ENCODE measurements around the gene CBLC. TPM values are rescaled to one million over a fixed set of nuclear protein-coding genes. Genes with fewer than 3 reads are reported as not detected.

CBLC gene
- total RNA-seq, 1 donor = not detected

DNA sequence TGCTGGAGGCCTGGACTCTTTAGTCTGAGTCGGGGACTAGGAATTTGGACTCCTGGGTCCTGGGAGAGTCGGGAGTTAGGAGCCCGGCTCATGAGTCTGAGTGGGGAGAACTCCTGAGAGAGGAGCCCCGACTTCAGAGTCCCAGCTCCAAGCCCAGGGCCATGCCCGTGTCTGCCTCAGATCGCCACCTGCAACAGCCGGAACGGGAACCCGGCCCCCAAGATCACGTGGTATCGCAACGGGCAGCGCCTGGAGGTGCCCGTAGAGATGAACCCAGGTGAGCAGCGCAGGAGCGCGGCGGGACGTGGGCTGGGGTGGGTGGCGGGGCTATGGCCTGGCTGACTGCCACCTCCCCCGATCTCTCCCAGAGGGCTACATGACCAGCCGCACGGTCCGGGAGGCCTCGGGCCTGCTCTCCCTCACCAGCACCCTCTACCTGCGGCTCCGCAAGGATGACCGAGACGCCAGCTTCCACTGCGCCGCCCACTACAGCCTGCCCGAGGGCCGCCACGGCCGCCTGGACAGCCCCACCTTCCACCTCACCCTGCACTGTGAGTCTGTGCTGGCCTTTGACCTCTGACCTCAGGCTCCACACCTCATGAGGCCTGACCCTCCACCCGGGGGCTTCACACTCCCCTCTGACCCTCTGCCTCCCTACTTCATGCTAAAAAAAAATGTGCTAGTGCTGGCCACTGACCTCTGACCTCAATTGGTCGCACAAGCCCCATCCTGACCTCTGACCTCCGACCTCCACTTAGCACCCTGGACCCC lies 35.6 kb downstream of the CBLC start:
- H3K4me3 ChIP-seq (ENCODE audit: low read depth, low read length) = no peak overlapping the region
- TF ChIP-seq, protein P1, sequence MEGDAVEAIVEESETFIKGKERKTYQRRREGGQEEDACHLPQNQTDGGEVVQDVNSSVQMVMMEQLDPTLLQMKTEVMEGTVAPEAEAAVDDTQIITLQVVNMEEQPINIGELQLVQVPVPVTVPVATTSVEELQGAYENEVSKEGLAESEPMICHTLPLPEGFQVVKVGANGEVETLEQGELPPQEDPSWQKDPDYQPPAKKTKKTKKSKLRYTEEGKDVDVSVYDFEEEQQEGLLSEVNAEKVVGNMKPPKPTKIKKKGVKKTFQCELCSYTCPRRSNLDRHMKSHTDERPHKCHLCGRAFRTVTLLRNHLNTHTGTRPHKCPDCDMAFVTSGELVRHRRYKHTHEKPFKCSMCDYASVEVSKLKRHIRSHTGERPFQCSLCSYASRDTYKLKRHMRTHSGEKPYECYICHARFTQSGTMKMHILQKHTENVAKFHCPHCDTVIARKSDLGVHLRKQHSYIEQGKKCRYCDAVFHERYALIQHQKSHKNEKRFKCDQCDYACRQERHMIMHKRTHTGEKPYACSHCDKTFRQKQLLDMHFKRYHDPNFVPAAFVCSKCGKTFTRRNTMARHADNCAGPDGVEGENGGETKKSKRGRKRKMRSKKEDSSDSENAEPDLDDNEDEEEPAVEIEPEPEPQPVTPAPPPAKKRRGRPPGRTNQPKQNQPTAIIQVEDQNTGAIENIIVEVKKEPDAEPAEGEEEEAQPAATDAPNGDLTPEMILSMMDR (IDR thresholded peaks at IDR 0.05; ENCODE audit: insufficient read depth, low read length) = no peak
- no peak for DNase-seq (ENCODE audit: low read depth)

DNA sequence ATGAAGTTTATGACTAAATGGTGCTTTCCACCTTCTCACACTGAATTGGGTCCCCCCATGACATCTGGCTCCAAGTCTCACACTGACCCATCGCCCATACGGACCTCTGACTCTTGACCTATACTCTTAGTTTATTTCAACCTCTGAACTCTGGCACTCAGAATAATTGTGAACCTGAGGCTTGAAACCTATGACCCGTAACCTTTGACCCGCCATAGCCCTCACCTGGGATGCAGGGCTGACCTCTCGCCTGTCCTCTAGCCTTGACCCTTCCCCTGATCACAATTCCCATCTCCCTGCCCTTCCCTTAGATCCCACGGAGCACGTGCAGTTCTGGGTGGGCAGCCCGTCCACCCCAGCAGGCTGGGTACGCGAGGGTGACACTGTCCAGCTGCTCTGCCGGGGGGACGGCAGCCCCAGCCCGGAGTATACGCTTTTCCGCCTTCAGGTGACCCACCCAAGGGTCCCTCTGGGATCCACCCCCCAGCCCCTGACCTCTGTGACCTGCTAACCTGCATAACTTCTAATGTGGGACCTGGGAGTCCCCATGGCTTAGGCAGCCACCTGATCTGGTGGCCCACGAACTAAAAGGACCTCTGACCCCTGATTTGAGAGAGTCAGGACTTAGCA lies 36.3 kb downstream of the CBLC start:
- TF ChIP-seq, protein P1 (IDR thresholded peaks at IDR 0.05; ENCODE audit: insufficient read depth, low read length) = no peak
- no peak for DNase-seq (ENCODE audit: low read depth)
- no peak overlapping the region for H3K4me3 ChIP-seq (ENCODE audit: low read depth, low read length)

DNA sequence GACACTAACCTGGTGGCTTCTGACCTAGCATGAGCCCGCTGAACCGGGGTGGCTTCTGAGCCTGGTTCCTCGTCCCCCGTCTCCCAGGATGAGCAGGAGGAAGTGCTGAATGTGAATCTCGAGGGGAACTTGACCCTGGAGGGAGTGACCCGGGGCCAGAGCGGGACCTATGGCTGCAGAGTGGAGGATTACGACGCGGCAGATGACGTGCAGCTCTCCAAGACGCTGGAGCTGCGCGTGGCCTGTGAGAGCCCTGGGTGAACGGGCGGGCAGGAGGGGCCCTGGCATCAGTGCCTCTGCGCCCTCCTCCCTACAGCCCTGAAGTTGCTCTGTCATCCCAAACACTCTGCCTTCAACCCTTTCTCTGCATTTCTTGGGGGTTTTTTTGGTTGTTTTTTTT lies 36.8 kb downstream of the CBLC start:
- no peak overlapping the region for H3K4me3 ChIP-seq (ENCODE audit: low read depth, low read length)
- no peak for DNase-seq (ENCODE audit: low read depth)
- TF ChIP-seq, protein P1 (IDR thresholded peaks at IDR 0.05; ENCODE audit: insufficient read depth, low read length) = no peak

DNA sequence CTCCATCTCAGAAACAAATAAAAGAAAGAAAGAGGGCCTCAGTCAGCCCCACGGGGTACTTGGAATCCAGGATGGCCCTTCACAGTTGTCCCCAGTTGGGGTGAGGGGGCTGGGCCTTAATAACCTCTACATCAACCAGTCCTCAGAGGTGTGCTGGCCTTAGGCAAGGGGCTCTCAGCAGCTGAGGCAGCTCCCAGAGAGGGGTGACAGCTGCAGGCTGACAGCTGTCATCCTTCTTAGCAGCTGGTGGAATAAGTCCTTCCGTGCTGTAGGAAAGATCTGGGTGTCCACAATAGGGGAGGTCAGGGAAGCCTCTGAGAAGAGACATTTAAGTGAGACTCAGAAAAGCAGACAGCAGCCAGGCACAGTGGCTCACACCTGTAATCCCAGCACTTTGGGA lies 38.6 kb downstream of the CBLC start:
- no peak overlapping the region for H3K4me3 ChIP-seq (ENCODE audit: low read depth, low read length)
- DNase-seq (ENCODE audit: low read depth) = no peak
- TF ChIP-seq, protein P1 (IDR thresholded peaks at IDR 0.05; ENCODE audit: insufficient read depth, low read length) = no peak

DNA sequence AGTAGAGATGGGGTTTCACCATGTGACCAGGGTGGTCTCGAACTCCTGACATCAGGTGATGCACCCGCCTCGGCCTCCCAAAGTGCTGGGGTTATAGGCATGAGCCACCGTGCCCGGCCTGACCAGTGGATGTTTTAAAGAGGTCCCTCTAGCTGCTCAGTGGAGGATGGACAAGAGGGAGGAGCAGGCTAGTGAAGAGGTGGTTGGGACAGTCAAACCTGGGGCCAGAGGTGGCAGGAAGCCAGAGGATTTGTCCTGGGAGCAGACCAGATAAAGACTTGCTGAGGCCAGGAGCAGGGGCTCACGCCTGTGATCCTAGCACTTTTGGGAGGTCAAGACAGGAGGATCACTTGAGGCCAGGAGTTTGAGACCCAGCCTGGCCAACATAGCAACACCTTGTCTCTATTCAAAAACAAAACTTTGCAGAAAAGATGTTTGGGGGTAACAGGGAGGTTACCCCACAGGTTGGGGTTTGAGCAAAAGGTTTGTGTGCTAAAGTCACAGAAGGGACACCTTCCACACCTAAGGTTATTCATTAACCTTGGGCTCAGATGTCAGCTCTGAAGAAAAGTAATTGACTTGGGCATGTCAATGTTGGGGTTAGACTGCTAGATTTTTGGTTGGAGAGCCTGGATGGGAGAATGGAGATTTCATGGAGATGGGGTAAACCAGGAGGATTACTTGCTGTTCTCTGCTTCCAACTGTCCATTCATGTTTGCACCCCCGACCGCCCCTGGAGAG lies 40.2 kb downstream of the CBLC start:
- no peak overlapping the region for H3K4me3 ChIP-seq (ENCODE audit: low read depth, low read length)
- DNase-seq (ENCODE audit: low read depth) = no peak
- TF ChIP-seq, protein P1 (IDR thresholded peaks at IDR 0.05; ENCODE audit: insufficient read depth, low read length) = no peak

DNA sequence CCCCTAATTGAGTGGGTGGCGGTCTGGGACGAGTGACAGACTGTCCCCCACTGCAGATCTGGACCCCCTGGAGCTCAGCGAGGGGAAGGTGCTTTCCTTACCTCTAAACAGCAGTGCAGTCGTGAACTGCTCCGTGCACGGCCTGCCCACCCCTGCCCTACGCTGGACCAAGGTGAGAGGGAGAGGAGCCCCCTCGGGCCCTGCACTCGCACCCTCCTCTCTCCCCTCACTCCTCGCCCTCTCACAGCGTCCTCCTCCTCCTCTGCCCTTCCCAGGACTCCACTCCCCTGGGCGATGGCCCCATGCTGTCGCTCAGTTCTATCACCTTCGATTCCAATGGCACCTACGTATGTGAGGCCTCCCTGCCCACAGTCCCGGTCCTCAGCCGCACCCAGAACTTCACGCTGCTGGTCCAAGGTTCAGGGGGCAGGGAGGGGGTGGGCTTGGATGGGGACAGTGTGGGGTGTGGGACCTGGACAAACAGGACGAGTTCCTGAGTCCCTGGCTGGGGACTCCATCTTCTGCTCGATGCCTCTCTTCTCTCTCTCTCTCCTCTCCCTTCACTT lies 40.9 kb downstream of the CBLC start:
- no peak for DNase-seq (ENCODE audit: low read depth)
- TF ChIP-seq, protein P1 (IDR thresholded peaks at IDR 0.05; ENCODE audit: insufficient read depth, low read length) = no peak
- no peak overlapping the region for H3K4me3 ChIP-seq (ENCODE audit: low read depth, low read length)
